ENCODE results near the gene PRDM16.

Gene PRDM16

GRCh38 chr1:3384407-3384806, 315.4 kb downstream of the PRDM16 start:
- Histone ChIP-seq H2AFZ (ENCODE audit: low read depth, low read length) (no peak overlapping the region), H3K36me3 (ENCODE audit: insufficient read depth, low read length) (no peaks in the 10 kb centered on the region), H3K27ac (ENCODE audit: low read length) (no peak overlapping the region), H3K9ac (ENCODE audit: low read depth, low read length) (no peak overlapping the region), H3K9me3 (ENCODE audit: insufficient read depth, low read length, severe bottlenecking) (no peaks in the 10 kb centered on the region), H3K27me3 (ENCODE audit: insufficient read depth, low read length, poor library complexity) (no peaks in the 10 kb centered on the region), H3K4me1 (ENCODE audit: insufficient read depth, low read length) (no peaks in the 10 kb centered on the region), H4K20me1 (ENCODE audit: insufficient read depth, low read length) (no peaks in the 10 kb centered on the region), H3K4me2 (ENCODE audit: insufficient read depth, low read length) (no peak overlapping the region), H3K4me3 (ENCODE audit: low read depth in 1 of 2, low read length in 2 of 2) (no peak overlapping the region), H3K79me2 (ENCODE audit: insufficient read depth, low read length) (no peaks in the 10 kb centered on the region)
- no peak for ATAC-seq (ENCODE audit: insufficient read depth, low read depth)
- no peak for TF ChIP-seq CTCF (IDR thresholded peaks at IDR 0.05; ENCODE audit: borderline replicate concordance, extremely low read depth, low read length, poor library complexity, severe bottlenecking)
- TF ChIP-seq EZH2 (IDR thresholded peaks at IDR 0.05; ENCODE audit: borderline replicate concordance, low read depth, low read length, severe bottlenecking): no peak
- no peak for DNase-seq

- no peak for ATAC-seq (ENCODE audit: insufficient read depth, low read depth)
- no peak overlapping the region for H3K27ac ChIP-seq (ENCODE audit: low read length)
- TF ChIP-seq CTCF (IDR thresholded peaks at IDR 0.05; ENCODE audit: borderline replicate concordance, extremely low read depth, low read length, poor library complexity, severe bottlenecking) (no peak), EZH2 (IDR thresholded peaks at IDR 0.05; ENCODE audit: borderline replicate concordance, low read depth, low read length, severe bottlenecking) (no peak)
- DNase-seq: no peak
- no peak overlapping the region for H3K9ac ChIP-seq (ENCODE audit: low read depth, low read length)
- no peaks in the 10 kb centered on the region for H3K4me1 ChIP-seq (ENCODE audit: insufficient read depth, low read length)
- H3K27me3 ChIP-seq (ENCODE audit: insufficient read depth, low read length, poor library complexity): no peaks in the 10 kb centered on the region
- H3K9me3 ChIP-seq (ENCODE audit: insufficient read depth, low read length, severe bottlenecking): no peaks in the 10 kb centered on the region
- no peaks in the 10 kb centered on the region for H3K36me3 ChIP-seq (ENCODE audit: insufficient read depth, low read length)
- H2AFZ ChIP-seq (ENCODE audit: low read depth, low read length): no peak overlapping the region
- H3K4me3 ChIP-seq (ENCODE audit: low read depth in 1 of 2, low read length in 2 of 2): no peak overlapping the region
- H4K20me1 ChIP-seq (ENCODE audit: insufficient read depth, low read length): no peaks in the 10 kb centered on the region
- no peaks in the 10 kb centered on the region for H3K79me2 ChIP-seq (ENCODE audit: insufficient read depth, low read length)
- H3K4me2 ChIP-seq (ENCODE audit: insufficient read depth, low read length): no peak overlapping the region
Observed at GRCh38 chr1:3386205-3387002, 317.4 kb downstream of the PRDM16 start.

GRCh38 chr1:3387401-3387800, 318.4 kb downstream of the PRDM16 start:
- no peaks in the 10 kb centered on the region for H3K27me3 ChIP-seq (ENCODE audit: insufficient read depth, low read length, poor library complexity)
- no peak overlapping the region for H2AFZ ChIP-seq (ENCODE audit: low read depth, low read length)
- H4K20me1 ChIP-seq (ENCODE audit: insufficient read depth, low read length): no peaks in the 10 kb centered on the region
- no peaks in the 10 kb centered on the region for H3K79me2 ChIP-seq (ENCODE audit: insufficient read depth, low read length)
- no peak overlapping the region for H3K4me2 ChIP-seq (ENCODE audit: insufficient read depth, low read length)
- H3K4me3 ChIP-seq (ENCODE audit: low read depth in 1 of 2, low read length in 2 of 2): no peak overlapping the region
- TF ChIP-seq CTCF (IDR thresholded peaks at IDR 0.05; ENCODE audit: borderline replicate concordance, extremely low read depth, low read length, poor library complexity, severe bottlenecking) (no peak), EZH2 (IDR thresholded peaks at IDR 0.05; ENCODE audit: borderline replicate concordance, low read depth, low read length, severe bottlenecking) (no peak)
- ATAC-seq (ENCODE audit: insufficient read depth, low read depth) (no peak), DNase-seq (no peak)
- no peaks in the 10 kb centered on the region for H3K36me3 ChIP-seq (ENCODE audit: insufficient read depth, low read length)
- no peak overlapping the region for H3K27ac ChIP-seq (ENCODE audit: low read length)
- no peaks in the 10 kb centered on the region for H3K9me3 ChIP-seq (ENCODE audit: insufficient read depth, low read length, severe bottlenecking)
- H3K9ac ChIP-seq (ENCODE audit: low read depth, low read length): no peak overlapping the region
- no peaks in the 10 kb centered on the region for H3K4me1 ChIP-seq (ENCODE audit: insufficient read depth, low read length)
